C4-2B (cell line): ENCODE measurements around the gene SORCS2.

ENCODE experiments used
- CTCF ChIP-seq: fragments of 450-650 bp; conservative IDR thresholded peaks from 2 replicates; pipeline ENCODE4 v1.5.1; 2017; ENCODE audit warnings: mild to moderate bottlenecking
- ZFX ChIP-seq: fragments of 450-650 bp; IDR thresholded peaks from 2 replicates; pipeline ENCODE4 v1.6.1; 2017

- TF ChIP-seq CTCF (no peak), ZFX (no peak)
Observed at GRCh38 chr4:7208509-7209451, 16.4 kb downstream of the SORCS2 start.
